A549 (cell line): ENCODE measurements around the gene MITF. TPM values are rescaled to one million over a fixed set of nuclear protein-coding genes. Genes with fewer than 3 reads are reported as not detected.
A peak's percentile ranks its signal among the peaks of the same experiment; 100 is the strongest.

Experiments used
- ATAC-seq, 2 experiments: fragments of 200-7000 bp in 1 of 2; fragments of >200 bp in 1 of 2; cut with Nextera tagmentation in 1 of 2; cut with Tn5 transposase in 1 of 2; 3 replicates each; pipeline versions ENCODE4 v1.8.0 to v1.9.1; 2018 to 2020; ENCODE audit warnings: mild to moderate bottlenecking in 1 of 2, moderate library complexity in 1 of 2
- CTCF ChIA-PET: fragments of 300-600 bp; sonication (Branson Sonifier 250); formaldehyde crosslinking; extraction: SDS; loops from one replicate; lab custom pipeline; 2021; ENCODE audit warnings: antibody characterized with exemption, inconsistent platforms; lab: Yijun Ruan, JAX
- POLR2A ChIA-PET: fragments of 350-600 bp; formaldehyde crosslinking; extraction: SDS; loops from one replicate; lab custom pipeline; 2021; ENCODE audit warnings: antibody characterized with exemption, inconsistent platforms; lab: Yijun Ruan, JAX
- DNase-seq, 2 experiments: peaks; one replicate each; pipeline versions ENCODE4 v3.0.0 to v3.0.0-alpha.2; 2011 to 2016; ENCODE audit warnings: low read depth in 1 of 2, low spot score in 1 of 2
- FAIRE-seq: peaks from 2 replicates; lab custom pipeline; 2011; peaks lifted over from hg19 to GRCh38; lab: Jason Lieb, UNC
- H3K27ac ChIP-seq, 2 experiments: fragments of >200 bp; sonication (Bioruptor Twin); formaldehyde crosslinking; 3 replicates each; pipeline ENCODE4 v1.5.1; 2016 to 2017
- H3K4me1 ChIP-seq: fragments of >200 bp; sonication (Bioruptor Twin); formaldehyde crosslinking; 3 replicates; pipeline ENCODE4 v1.6.1; 2016
- H3K4me2 ChIP-seq: fragments of >200 bp; sonication (Bioruptor Twin); formaldehyde crosslinking; 3 replicates; pipeline ENCODE4 v1.6.1; 2016
- H3K4me3 ChIP-seq: fragments of >200 bp; sonication (Bioruptor Twin); formaldehyde crosslinking; 3 replicates; pipeline ENCODE4 v1.5.1; 2016
- H3K9me3 ChIP-seq: fragments of >200 bp; sonication (Bioruptor Twin); formaldehyde crosslinking; 3 replicates; pipeline ENCODE4 v1.6.1; 2016
- BCL3 ChIP-seq: fragments of >200 bp; sonication (Bioruptor Twin); formaldehyde crosslinking; IDR thresholded peaks from 3 replicates; pipeline ENCODE4 v1.6.1; 2016
- CBX2 ChIP-seq: fragments of 200-600 bp; sonication (generic); IDR thresholded peaks from 2 replicates; pipeline ENCODE4 v1.6.1; 2016; ENCODE audit warnings: low read depth, mild to moderate bottlenecking, borderline replicate concordance
- CEBPB ChIP-seq, 2 experiments: fragments of >200 bp in 1 of 2; sonication (Bioruptor Twin) in 1 of 2; formaldehyde crosslinking in 1 of 2; IDR thresholded peaks; 2 replicates each; pipeline ENCODE4 v1.6.1; 2012 to 2016
- CHD4 ChIP-seq: fragments of 200-600 bp; sonication (generic); IDR thresholded peaks from 2 replicates; pipeline ENCODE4 v1.6.1; 2016; ENCODE audit warnings: antibody characterized with exemption, mild to moderate bottlenecking, borderline replicate concordance
- EHMT2 ChIP-seq: fragments of 200-600 bp; sonication (generic); IDR thresholded peaks from 2 replicates; pipeline ENCODE4 v1.6.1; 2016; ENCODE audit warnings: antibody characterized with exemption, low read depth, mild to moderate bottlenecking, moderate library complexity
- FOSL2 ChIP-seq, 2 experiments: fragments of 450-650 bp in 1 of 2; fragments of >200 bp in 1 of 2; sonication (Bioruptor Twin) in 1 of 2; formaldehyde crosslinking; IDR thresholded peaks; 2 replicates each; pipeline versions ENCODE4 v1.5.0 to v1.6.1; 2016 to 2020; ENCODE audit warnings: mild to moderate bottlenecking in 1 of 2, moderate library complexity in 1 of 2
- FOXS1 ChIP-seq: fragments of 250-450 bp; sonication (Bioruptor Pico); IDR thresholded peaks from 2 replicates; pipeline ENCODE4 v1.5.0; 2020; ENCODE audit warnings: mild to moderate bottlenecking, moderate library complexity
- GATA3 ChIP-seq: IDR thresholded peaks from 2 replicates; pipeline ENCODE4 v1.6.1; 2012; ENCODE audit warnings: borderline replicate concordance
- HDAC2 ChIP-seq: fragments of 200-600 bp; sonication (generic); IDR thresholded peaks from 2 replicates; pipeline ENCODE4 v1.6.1; 2016
- HOXA7 ChIP-seq: fragments of 250-450 bp; sonication (Bioruptor Pico); IDR thresholded peaks from 2 replicates; pipeline ENCODE4 v1.5.0; 2020; ENCODE audit warnings: mild to moderate bottlenecking, moderate library complexity
- JUN ChIP-seq, 2 experiments: fragments of >200 bp; sonication (Bioruptor Twin); formaldehyde crosslinking; IDR thresholded peaks; 2 replicates in 1 of 2; 3 replicates in 1 of 2; pipeline ENCODE4 v1.6.1; 2016 to 2017
- MAZ ChIP-seq: fragments of 150-350 bp; IDR thresholded peaks from 2 replicates; pipeline ENCODE4 v1.6.1; 2014; ENCODE audit warnings: antibody characterized with exemption, low read depth, low read length, borderline replicate concordance
- MYC ChIP-seq: IDR thresholded peaks from 2 replicates; pipeline ENCODE4 v1.6.1; 2012; ENCODE audit warnings: mild to moderate bottlenecking, inconsistent platforms, low read length, improper control_type of control experiment, borderline replicate concordance
- PBX3 ChIP-seq: IDR thresholded peaks from 2 replicates; pipeline ENCODE4 v1.6.1; 2012
- PHF8 ChIP-seq: fragments of 200-600 bp; sonication (generic); IDR thresholded peaks from 2 replicates; pipeline ENCODE4 v1.6.1; 2016; ENCODE audit warnings: low read depth, mild to moderate bottlenecking, antibody characterized with exemption, moderate library complexity, borderline replicate concordance
- POLR2A ChIP-seq: IDR thresholded peaks from 2 replicates; pipeline ENCODE4 v1.6.1; 2012; ENCODE audit warnings: mild to moderate bottlenecking, low read length
- RAD21 ChIP-seq, 2 experiments: fragments of >200 bp in 1 of 2; sonication (Bioruptor Twin) in 1 of 2; formaldehyde crosslinking in 1 of 2; IDR thresholded peaks in 1 of 2; conservative IDR thresholded peaks in 1 of 2; 2 replicates in 1 of 2; 3 replicates in 1 of 2; pipeline ENCODE4 v1.6.1; 2012 to 2018; ENCODE audit warnings: inconsistent platforms in 1 of 2
- RFX5 ChIP-seq: fragments of 450-650 bp; IDR thresholded peaks from 2 replicates; pipeline ENCODE4 v1.7.1; 2014; ENCODE audit warnings: antibody characterized with exemption, mild to moderate bottlenecking, moderate library complexity
- RNF2 ChIP-seq: fragments of 200-600 bp; sonication (generic); IDR thresholded peaks from 2 replicates; pipeline ENCODE4 v1.6.1; 2016; ENCODE audit warnings: low read depth, mild to moderate bottlenecking, antibody characterized with exemption, moderate library complexity, borderline replicate concordance
- USF2 ChIP-seq: fragments of 450-650 bp; IDR thresholded peaks from 2 replicates; pipeline ENCODE4 v1.6.1; 2014; ENCODE audit warnings: antibody characterized with exemption
- WGBS: methylation state at CpG from one replicate; pipeline ENCODE4 v1.1.6; 2017; ENCODE audit errors: missing lambda C conversion rate; 5-methylcytosine and 5-hydroxymethylcytosine counted together
- polyA minus RNA-seq: library from RNA; depleted of rRNA, polyadenylated mRNA; stranded (reverse); fragments of >200 nt; gene quantifications from 2 replicates; pipeline ENCODE4 v1.2.3, GENCODE V29; 2011; rRNA and poly(A)+ RNA removed
- polyA plus RNA-seq, 4 experiments: library from polyadenylated mRNA; depleted of rRNA in 3 of 4; stranded (reverse); fragments of >200 nt; fragmentation: RNase III in 1 of 4; extraction: RNeasy Plus Mini Kit Qiagen cat#74134 plus additional on column Dnase treatment in 1 of 4; gene quantifications; 2 replicates in 3 of 4; 3 replicates in 1 of 4; pipeline ENCODE4 v1.2.3, GENCODE V29; 2011 to 2017
- TF ChIP-seq, protein P1 (sequence below): IDR thresholded peaks from 2 replicates; pipeline ENCODE4 v1.6.1; 2012
- TF ChIP-seq, protein P2 (sequence below): fragments of >200 bp; sonication (Bioruptor Twin); formaldehyde crosslinking; IDR thresholded peaks from 3 replicates; pipeline ENCODE4 v1.5.1; 2016
- TF ChIP-seq, protein P3 (sequence below): fragments of 250-450 bp; sonication (Bioruptor Pico); IDR thresholded peaks from 2 replicates; pipeline ENCODE4 v1.5.0; 2020; ENCODE audit warnings: low read depth, mild to moderate bottlenecking, moderate library complexity

Gene MITF
- polyA plus RNA-seq (2011; rRNA removed) (15.3 and 15.9 TPM in 2 replicates), polyA plus RNA-seq (2017; fragmentation: RNase III; extraction: RNeasy Plus Mini Kit Qiagen cat#74134 plus additional on column Dnase treatment) (13.2 to 14.7 TPM (median 14.3 TPM) in 3 replicates), polyA minus RNA-seq (45.8 and 56.1 TPM in 2 replicates)
- 8.3 and 9.3 TPM in 2 replicates for polyA plus RNA-seq (2012; cell fraction: cytosol; rRNA removed)
- polyA plus RNA-seq (2012; cell fraction: nucleus; rRNA removed) = 6.0 and 8.7 TPM in 2 replicates

DNA sequence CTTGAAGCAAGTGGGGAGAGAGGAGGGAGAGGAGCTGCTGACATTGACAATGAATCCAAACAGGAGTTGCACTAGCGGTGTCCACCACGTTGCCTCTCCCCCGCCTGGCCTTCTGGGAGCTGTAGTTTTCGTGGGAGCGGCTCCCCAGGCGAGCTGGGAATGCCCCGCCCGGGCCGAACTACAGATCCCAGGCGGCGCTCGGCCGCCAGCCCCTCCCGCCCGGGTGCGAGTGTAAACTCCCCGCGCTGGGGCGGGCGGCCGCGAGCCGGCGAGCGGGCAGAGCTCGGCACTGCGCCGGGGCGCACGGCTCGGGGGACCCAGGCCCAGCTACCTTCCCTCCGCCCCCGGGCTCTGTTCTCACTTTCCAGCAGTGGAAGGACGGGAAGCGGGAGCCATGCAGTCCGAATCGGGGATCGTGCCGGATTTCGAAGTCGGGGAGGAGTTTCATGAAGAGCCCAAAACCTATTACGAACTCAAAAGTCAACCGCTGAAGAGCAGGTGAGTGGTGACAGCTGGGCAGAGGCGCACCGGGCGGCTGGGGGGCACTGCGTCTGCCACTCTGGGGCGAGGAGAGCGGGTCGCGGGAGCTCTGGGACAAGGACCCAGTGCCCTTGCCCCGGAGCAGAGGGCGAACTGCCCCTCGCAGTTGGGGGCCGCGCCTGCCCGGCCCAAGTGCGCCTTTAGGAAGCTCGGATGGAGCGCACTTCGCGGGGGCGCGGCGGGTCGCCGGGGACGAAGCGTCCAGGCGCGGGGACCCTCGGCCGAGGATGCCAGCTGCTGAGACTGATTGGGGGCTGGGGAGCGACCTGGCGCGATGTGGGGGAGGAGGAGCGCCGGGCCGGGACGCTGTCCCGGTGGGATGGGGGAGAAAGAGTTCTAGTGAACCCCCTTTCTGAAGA lies at the start of gene MITF:
TSS of gene MITF (plus strand) at position 261 of the 899 bp plus-strand sequence. CDS start at position 395, 134 bp downstream.
- CTCF ChIA-PET = interaction anchor here (0.7 to 3.3 kb wide), 7 partner anchors 14 to 116 kb away, joined by 3 to 24 read pairs (median 3); no protein-coding TSS in a partner anchor
- no peak for TF ChIP-seq EHMT2
- TF ChIP-seq FOXS1 (CRISPR knock-in tag) = no peak
- no peak for TF ChIP-seq PHF8
- no peak for TF ChIP-seq BCL3
- TF ChIP-seq HDAC2 = no peak
- peak; percentile 24 for TF ChIP-seq POLR2A
- peak in 1 of 2 experiments; percentile 43; a peak in 1 of 5 replicates for TF ChIP-seq JUN (IDR thresholded peaks at IDR 0.05)
- TF ChIP-seq USF2 = 0 out of 2 replicates have a peak, but pooled peaks have one; percentile 17
- TF ChIP-seq, protein P1, sequence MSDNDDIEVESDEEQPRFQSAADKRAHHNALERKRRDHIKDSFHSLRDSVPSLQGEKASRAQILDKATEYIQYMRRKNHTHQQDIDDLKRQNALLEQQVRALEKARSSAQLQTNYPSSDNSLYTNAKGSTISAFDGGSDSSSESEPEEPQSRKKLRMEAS = peak; percentile 85
- TF ChIP-seq RNF2 = peak; percentile 90; the same call in 1 of the 2 replicates
- TF ChIP-seq MAZ = peak; percentile 95
- TF ChIP-seq MYC = peak; percentile 74
- TF ChIP-seq, all 56 proteins: peak for 7
- peaks cover 6% of the 10 kb centered on the region; the same call in 2 of the 3 replicates for H3K4me1 ChIP-seq
- FAIRE-seq (peak; percentile 46), ATAC-seq (peak; percentile 97 to 99), DNase-seq (peak; percentile 84 to 89)
- H3K9me3 ChIP-seq = no peaks in the 10 kb centered on the region
- peak within 1 kb of the TSS; percentile 91 for H3K4me2 ChIP-seq
- WGBS = 2% methylated on average over 46 of the region's 81 CpGs
- H3K4me3 ChIP-seq = peak within 1 kb of the TSS; percentile 85
- POLR2A ChIA-PET = interaction anchor here (0.6 to 1.0 kb wide), 4 partner anchors 11 to 48 kb away, joined by 3 to 6 read pairs (median 3); no protein-coding TSS in a partner anchor
- H3K27ac ChIP-seq = peak within 1 kb of the TSS; percentile 65 to 84

GRCh38 chr3:69691860-69692259 lies 47.4 kb upstream of the MITF start:
- no peak for DNase-seq
- POLR2A ChIA-PET = interaction anchor here (0.6 kb wide), 1 partner anchor 47 kb away, joined by 6 read pairs; the partner anchor contains the start of gene MITF
- 0 out of 6 replicates have a peak overlapping the region, but pooled peaks of 1 of the 2 experiments have one; percentile 36 for H3K27ac ChIP-seq
- TF ChIP-seq GATA3 (no peak), CBX2 (no peak), HOXA7 (no peak), RAD21 (conservative IDR thresholded peaks at IDR 0.05 in 1 of 2, IDR thresholded peaks at IDR 0.05 in 1 of 2) (no peak), CEBPB (IDR thresholded peaks at IDR 0.05) (no peak), PBX3 (no peak), EHMT2 (no peak), CHD4 (no peak), RFX5 (no peak), FOSL2 (IDR thresholded peaks at IDR 0.05) (no peak), FOSL2 (CRISPR knock-in tag; IDR thresholded peaks at IDR 0.05) (no peak)
- TF ChIP-seq, protein P2, sequence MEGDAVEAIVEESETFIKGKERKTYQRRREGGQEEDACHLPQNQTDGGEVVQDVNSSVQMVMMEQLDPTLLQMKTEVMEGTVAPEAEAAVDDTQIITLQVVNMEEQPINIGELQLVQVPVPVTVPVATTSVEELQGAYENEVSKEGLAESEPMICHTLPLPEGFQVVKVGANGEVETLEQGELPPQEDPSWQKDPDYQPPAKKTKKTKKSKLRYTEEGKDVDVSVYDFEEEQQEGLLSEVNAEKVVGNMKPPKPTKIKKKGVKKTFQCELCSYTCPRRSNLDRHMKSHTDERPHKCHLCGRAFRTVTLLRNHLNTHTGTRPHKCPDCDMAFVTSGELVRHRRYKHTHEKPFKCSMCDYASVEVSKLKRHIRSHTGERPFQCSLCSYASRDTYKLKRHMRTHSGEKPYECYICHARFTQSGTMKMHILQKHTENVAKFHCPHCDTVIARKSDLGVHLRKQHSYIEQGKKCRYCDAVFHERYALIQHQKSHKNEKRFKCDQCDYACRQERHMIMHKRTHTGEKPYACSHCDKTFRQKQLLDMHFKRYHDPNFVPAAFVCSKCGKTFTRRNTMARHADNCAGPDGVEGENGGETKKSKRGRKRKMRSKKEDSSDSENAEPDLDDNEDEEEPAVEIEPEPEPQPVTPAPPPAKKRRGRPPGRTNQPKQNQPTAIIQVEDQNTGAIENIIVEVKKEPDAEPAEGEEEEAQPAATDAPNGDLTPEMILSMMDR = no peak
- TF ChIP-seq, protein P3, sequence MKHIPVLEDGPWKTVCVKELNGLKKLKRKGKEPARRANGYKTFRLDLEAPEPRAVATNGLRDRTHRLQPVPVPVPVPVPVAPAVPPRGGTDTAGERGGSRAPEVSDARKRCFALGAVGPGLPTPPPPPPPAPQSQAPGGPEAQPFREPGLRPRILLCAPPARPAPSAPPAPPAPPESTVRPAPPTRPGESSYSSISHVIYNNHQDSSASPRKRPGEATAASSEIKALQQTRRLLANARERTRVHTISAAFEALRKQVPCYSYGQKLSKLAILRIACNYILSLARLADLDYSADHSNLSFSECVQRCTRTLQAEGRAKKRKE (CRISPR knock-in tag) = no peak
- TF ChIP-seq, all 56 proteins: peak for 0
- Histone ChIP-seq H3K4me2 (peak overlapping the region; percentile 69; the same call in 1 of the 3 replicates), H3K9me3 (no peaks in the 10 kb centered on the region), H3K4me3 (no peak overlapping the region), H3K4me1 (0 out of 3 replicates have a peak, but pooled peaks cover 8% of the 10 kb centered on the region)
- CTCF ChIA-PET = interaction anchor here (0.6 to 18.4 kb wide), 63 partner anchors 8 to 532 kb away, joined by 3 to 226 read pairs (median 4); partner anchors contain the start of gene MITF
- FAIRE-seq = no peak
- 93% methylated on average over 4 of the region's 4 CpGs for WGBS
- no peak for ATAC-seq
